Activated CD4-positive, alpha-beta T cell treated with anti-CD3 and anti-CD28 coated beads, Interleukin-2, amount 50 U/mL, for 24 hours (primary cell): Measurements from ENCODE around the gene CBFA2T3.

Experiments
- DNase-seq, 2 donors: peaks; one replicate each; pipeline ENCODE4 v3.0.0-alpha.2; 2020; ENCODE audit warnings: low read depth in 1 of 2, low spot score in 1 of 2

CBFA2T3 gene

DNA sequence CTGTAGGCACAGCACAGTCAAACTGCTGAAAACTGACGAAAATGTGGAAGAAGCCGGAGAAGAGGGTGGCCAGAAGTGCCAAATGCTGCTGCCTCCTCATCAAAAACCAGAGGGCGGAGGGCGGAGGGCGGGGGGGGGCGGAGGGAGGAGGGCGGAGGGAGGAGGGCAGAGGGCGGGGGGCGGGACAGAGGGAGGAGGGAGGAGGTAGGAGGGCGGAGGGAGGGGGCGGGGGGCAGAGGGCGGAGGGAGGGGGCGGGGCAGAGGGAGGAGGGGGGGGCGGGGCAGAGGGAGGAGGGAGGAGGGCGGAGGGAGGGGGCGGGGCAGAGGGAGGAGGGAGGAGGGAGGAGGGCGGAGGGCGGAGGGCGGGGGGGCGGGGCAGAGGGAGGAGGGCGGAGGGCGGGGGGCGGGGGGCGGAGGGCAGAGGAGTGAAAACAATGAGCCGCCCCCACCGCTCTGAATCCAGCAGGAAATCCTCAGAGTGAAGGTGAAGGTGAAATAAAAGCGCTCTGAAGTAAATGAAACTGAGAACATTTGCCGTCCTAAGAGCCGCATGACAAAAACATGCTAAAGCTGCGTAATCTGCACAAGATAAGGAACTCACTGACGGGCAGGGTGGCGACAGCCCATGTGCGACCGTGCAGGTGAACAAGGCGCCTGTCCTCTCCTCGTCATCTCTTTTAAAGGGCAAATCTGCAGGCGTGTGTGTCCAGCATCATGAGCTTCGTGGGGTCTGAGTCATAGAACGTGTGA, 22.6 kb upstream of the CBFA2T3 start:
- DNase-seq: peak in 1 of 2 donors; percentile 11

DNA sequence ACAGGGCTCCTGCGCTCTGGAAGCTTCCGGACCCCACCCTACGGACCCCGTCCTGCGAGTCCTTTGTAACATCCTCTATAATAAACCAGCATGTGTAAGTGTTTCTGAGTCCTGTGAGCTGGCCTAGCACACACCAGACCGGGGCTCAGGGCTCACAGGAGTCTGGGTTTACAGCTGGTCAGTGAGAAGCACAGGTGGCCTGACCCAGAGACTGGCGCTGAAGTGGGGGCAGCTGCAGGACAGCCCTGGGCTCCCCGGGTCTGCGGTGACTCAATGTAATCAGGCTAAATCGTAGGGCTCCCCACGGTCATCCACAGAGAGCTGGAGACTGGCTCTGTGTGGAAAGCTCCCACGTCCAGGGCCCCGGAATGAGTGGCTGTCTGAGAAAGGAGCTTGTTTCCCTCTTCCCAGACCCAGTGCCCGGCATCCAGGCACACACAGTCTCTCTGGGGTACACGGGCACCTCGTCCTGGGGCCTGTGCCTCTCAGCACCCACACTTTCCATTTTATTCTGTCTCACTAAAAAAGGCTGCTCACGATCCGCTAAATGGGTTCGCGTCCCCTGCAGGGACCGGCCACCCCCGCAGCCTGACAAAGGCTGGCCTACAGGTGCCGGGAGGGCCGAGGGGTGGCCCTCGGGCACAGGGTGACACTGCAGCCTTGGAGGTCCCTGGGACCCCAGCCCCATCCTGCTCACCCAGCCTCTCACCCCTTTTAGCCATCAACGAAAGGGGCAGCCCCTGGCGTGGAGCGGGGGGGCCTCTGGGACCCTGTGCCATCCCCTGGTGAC, 18.9 kb upstream of the CBFA2T3 start:
- no peak for DNase-seq

DNA sequence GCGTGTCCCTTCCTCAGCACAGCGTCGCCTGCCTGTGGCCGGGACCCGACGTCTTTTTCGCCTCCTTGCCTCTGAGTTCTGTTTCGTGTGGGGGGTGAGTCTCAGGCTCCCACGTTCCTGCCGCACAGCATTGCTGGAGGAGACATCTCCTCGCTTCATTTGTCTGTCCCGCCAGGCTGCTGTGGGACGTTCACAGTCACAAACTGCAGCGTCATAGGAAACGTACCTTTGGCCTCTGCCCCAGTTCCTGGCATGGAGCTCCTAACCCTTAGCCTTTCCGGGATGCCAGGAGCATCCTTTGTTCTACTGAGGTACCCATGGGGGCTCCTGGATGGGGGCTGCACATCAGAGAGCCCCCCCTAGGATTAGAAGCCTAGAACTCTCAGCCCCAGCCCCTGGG, 18.2 kb upstream of the CBFA2T3 start:
- no peak for DNase-seq

DNA sequence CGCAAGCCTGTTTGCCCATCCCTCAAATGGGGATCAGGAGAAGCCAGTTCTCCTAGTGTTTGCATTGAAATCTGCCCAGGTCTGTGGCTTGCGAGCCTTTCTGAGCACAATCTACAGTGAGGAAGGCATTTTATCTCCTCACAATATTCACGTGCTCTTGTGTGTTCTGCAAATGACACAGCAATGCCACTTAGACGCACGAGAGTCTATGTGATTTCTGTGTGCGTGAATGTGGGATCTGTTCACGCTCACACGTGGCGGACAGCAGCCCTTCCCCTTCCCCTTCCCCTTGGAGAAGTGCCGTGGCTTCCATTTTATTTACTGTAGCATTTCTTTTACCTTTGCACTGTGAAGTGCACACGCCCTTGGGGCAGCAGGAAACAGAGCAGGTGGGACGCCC, 17.7 kb upstream of the CBFA2T3 start:
- DNase-seq: no peak

DNA sequence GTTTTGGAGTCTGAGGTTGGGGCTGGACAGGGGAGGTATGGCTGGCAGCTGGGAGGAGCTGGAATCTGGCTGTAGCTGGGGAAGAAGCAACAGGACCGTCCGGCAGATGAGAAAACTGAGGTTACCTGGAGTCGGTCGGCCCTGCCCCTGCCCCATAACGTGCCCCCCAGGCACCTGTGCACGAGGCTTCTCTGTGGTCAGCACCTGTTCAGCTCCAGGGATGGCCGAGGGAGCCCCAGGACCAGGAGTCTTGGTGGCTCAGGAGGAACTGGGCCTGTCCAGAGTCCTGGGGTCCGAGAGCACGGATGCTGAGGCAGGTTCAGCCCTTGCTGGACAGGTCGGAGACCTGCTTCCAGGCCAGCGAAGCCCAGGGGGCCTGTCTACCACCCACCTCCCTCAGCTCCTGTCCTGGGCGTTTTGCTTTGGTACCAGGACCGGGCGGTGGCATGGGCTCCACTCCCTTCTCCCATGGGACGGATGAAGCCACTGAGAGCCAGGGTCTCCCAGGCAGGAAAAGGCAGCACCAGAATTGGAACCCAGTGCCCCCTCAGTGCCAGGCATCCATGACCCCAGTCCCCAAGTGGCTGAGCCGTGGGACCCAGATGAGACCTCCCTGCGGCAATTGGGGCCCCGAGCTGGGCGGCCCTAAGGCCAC, 17.1 kb upstream of the CBFA2T3 start:
- DNase-seq: no peak

DNA sequence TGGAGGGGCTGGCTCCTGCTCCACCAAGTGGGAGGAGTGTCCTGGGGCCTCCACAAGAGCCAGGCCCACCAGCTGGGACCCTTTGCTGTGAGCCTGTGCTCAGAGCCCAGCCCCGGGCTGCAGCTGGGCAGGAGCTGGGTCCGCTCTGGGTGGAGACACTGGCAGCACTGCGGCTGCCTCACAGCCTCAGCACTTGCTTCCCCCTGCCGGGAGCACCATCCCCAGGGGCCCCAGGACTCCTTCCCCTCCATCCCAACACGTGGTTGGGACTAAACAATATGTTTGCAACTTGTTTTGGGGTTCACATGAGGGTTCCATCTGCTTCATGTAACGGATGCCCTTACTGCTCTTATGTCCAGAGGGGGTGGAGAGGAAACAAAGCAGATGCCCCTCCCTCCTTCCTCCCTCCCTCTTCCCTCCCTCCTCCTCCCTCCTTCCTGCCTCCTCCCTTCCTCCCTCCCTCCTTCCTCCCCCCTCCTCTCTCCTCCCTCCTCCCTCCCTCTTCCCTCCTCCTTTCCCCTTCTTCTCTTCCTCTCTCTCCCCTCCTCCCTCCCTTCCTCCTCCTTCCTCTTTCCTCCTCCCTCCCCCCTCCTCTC, 16.3 kb upstream of the CBFA2T3 start:
- no peak for DNase-seq

DNA sequence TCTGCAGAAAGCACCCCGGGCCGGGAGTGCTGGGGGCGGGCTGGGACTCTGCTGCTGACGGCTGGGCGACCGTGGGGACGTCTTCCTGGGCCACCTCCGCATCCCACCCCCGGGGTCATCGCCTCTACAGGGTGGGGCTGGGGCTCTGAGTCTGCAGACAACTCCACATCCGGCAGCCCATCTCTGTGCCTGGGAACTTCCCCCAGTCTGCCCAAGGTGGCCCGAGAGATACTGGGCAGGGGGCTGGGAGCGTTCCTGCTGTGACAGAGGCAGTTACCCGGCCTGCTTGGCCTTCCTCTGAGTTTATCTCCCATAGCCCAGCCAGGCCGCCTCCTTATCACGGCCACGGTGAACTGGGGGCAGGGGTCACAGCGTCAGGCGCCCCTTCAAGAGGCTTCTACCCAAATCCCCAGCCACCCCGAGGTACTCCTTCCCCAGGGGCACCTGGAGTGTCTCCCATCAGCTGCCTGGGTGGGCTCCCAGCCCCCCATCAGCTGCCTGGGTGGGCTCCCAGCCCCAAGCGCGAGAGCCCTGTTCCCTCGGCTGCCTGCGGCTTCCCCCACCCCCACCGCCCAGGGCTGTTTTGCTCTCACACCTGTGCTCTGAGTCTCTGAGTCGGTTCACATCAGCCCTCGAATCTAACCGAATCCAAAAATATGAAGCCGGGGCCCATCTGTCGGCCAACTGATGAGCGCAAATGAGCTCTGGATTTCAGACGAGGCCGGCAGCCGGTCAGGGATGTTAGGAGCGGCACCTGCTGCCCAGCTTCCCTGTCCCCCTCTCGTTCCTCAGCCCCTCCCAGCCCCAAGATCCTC, 15.6 kb upstream of the CBFA2T3 start:
- DNase-seq: no peak

DNA sequence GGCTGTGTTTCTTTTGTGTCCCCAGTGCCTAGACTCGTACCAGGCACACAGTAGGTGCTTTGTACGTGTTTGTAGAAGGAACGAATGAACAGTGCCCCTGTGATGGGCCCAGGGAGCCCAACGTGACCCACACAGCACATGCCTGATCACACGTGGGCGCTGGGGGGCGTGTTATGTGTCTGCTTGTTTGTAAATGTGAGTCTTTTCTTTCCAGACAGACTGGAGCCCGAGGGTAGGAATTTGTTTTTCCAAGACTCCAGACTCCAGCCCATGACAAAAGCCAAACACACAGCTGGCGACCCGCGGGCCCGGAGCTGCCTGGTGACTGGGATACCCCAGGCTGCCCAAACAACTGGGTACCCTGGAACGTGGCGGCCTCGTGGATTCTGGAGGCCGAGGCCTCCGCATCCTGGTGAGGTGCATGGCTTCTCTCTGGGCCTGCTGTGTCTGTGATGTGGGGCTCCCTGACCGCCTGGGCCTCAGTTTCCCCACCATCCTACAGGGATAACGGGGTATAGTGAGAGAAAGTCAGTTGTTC, 14.9 kb upstream of the CBFA2T3 start:
- DNase-seq: no peak

DNA sequence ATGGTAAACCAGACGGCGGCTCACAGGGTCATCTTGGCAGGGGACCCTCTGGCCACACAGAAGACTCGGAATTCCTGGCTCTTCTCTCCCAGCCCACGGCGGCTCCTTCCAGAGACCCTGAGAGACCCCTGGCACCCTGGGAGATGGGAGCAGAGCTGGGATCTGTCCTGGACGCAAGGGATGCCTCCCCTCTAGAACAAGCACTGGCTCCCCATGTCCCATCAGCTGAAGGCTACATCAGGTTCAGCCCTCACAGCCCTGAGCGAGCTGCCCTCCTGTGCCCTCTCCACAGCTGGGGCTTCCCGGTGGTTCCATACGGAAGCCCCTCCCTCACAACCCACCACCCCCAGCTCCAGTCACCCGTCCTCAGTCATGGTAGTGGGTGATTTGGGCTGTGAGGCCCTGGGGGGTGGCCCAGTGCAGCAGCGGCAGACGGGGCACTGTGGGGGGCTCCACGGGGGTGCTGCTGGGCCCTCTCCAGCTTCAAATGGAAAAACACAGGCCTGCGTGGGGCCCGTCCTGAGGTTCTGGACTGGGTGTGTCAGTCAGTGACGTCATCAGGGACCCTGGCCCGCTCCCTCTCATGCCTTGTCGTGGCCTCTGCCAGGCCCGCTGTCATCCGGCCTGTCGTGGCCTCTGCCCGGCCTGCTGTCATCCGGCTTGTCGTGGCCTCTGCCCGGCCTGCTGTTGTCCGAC, 13.0 kb upstream of the CBFA2T3 start:
- no peak for DNase-seq

DNA sequence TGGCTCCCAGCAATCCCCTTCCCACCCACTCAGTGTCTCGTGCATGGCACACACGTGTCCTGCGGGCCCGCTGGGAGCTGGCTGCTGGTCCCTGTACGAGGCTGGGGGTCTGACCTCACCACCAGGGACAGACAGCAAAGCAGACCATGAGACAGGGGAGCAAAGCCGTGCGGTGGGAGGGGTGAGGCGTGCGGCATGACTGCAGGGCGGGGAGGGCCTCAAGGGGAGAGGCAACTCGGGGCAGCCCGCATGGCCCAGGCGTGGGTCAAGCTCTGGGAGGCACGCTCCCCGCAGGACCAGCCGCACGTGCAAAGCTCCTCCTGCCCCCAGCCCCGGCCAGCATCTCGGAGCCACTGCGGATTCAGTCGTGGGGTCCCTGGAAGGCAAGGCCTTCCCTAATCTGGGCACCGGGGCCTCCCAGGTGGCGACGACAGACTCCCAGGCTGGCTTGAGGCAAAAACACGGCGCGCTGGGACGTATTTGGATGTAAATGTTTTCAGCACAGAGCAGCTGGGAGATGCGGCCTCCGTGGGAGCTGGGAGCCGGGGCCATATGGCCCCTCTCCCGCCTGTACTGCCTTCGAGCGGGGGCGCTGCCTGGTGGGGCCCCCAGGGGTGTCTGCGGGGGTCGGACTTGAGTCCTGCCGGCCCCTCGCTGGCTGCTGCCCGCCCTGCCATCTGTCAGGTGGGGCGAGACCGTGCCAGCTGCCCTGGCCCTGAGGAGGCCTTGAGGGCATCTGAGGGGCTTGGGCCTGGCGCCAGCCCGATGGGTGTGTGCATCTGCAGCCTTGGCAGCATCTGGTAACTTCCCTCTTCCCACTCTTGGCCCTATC, 12.2 kb upstream of the CBFA2T3 start:
- no peak for DNase-seq

DNA sequence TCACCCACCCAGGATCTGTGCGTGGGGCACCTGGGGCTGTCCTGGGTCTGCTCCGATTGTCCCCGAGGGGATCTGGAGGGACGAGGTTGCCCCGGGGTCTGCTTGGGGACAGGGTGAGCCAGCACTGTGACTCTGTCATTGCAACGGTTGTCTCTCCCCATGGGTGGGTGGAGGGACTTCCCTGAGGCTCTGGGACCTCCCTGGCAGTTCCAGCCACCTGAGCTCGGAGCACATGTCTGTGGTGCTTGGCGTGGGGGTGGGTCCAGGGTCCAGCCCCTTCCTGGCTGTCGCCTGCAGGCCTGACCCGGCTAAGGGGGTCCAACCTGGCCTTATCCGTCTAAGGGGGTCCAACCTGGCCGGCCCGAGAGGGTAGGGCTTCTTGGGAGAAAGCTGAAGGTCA, 8.5 kb upstream of the CBFA2T3 start:
- no peak for DNase-seq

DNA sequence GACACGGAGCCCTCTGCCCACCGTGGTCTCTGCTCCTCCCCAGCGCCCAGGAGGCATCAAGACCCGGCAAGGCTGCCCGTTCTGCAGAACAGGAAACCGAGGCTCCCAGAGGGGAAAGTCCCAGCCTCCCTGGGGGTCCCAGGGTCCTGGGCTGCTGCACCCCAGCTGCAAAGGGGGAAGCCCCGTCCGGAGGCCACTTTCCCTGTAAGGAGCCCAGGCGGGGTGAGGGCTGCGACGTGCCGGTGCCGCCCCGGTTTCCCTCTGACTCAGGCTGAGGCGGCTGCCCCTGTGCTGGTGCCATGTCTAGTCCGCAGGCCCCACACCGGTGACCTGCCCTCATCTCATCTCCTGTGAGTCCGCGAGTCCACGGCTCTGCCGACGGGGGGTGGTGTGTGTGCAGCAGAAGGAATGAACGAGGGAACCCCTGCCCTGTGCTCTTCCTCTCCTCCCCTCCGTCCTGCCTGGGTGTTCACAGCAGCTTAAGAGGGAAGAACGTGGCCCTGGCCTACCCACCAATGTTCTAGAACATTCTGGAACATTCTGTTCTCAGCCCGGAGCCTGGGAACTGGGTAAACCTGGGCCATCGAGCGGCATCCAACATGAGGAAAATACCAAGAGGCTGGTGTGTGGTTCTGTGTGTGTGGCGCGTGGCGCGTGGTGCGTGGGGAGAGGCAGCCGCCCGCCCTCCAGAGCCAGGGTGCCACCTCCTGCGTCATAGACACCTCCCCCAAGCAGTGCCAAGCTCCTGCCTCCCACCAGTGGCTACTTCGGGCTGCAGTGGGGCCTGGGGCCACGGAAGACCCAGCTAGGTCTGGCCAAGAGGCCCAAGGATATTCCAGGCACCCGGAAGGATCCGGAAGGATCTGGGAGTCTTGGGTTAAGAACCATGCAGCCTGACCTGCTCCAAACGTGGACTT, 7.0 kb upstream of the CBFA2T3 start:
- no peak for DNase-seq

DNA sequence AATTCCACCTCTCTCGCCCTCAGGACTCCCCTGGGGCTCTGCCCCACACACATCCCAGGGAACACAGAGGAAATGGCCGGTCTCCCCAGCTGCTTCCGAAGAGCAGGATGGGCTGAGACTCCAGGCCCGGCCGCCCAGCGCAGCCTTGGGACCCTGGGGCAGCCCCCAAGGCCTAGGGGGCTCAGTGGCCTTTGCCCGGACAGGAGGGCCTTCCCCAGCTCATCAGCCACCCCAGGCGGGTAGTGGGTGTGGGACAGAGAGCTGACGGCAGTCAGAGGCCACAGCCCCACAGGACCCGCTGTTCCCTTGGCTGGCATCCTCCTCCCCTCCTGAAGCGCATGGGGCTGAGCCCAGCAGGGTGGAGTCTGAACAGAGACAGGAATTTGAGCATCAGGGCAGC, 6.2 kb upstream of the CBFA2T3 start:
- DNase-seq: no peak

DNA sequence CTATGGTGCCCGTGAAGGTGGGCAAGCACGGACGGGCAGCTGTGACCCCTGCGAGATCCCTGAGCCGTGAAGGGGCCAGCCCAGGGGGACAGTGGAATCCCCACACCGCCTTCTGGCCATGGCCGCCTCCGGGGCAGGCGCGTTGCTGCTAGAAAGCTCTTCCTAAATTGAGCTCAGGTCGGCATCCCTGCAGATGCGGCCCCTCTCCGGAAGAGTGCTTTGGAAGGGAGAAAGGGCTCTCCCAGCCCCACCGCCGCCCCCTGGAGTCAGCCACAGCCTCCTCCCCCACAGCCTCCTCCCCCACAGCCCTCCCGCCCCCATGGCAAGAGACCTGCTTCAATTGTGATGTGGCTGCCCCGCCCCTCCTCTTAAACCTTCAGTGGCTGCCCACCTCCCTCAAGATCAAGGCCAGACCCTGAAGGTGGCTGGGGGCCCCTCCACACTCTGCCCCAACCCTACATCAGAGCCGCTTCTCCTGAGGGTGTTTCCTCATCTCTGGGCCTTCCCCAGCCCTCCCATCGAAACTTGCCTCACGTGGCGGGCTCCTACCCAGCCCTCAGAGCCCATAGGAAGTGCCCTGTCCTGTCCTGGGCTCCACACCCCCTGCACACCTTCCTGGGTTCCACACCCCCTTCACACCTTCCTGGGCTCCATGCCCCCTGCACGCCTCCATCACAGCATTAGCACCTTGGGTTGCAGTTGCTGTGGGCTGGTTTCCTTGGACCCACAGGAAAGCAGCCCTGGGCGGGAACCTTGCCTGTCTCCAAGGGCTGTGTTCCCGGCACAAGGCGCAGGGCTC, 5.5 kb upstream of the CBFA2T3 start:
- DNase-seq: no peak

DNA sequence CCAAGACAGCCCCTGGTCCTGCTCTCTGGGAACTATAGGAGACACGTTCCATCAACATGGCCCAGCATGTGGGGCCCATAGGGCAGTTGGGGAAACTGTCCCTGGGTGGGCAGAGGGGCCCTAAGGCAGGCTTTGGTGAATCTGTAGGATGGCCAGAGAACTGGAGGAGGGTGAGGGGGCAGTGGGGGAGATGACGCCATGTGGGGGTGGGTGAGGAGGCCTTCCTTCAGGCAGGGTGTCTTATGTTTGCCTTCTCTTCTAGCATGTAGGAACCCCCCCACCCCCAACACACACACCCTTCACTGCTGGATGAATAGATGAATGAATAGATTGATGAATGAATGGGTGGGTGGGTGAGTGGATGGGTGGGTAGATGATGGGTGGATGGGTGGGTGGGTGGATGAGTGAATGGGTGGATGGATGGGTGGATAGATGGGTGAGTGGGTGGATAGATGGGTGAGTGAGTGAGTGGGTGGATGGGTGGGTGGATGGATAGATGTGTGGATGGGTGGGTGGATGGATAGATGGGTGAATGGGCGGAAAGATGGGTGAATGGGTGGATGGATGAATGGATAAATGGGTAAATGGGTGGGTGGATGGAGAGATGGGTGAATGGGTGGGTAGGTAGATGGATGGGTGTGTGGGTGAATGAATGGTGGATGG, 2.5 kb upstream of the CBFA2T3 start:
- no peak for DNase-seq

DNA sequence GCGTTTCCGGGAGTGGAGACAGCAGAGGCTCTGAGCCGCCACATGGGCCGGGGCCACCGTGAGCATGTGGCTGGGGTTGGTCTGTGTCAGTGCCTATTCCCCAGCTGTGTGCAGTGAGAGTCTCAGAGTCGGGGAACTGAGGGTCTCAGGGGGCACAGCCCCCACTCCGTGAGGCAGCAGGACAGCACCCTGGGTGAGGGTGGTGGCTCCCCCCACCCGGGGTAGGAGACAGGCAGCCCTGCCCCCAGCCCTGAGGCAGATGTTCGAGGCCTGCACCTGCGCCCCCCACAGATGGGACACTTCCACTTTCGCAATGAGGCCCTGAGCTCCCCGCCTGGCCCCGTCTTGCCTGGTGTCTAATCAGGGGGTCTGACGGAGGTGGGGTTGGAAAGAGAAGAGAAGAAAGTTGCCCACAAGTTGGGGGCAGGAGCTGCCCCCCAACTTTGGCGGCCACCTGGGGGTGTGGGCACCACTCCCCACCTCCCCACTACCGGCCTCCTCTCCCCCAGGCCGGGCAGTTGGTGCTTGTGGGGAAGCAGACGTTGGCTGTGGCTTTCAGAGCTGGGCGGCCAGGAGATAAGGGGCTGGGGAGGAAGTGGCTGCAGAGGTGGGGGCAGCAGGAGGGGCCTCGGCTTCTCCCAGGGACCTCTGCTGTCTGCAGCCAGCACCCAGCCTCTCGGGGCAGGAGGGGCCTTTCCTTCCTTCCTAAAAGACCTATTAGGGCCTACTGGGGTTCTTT, 1.8 kb upstream of the CBFA2T3 start:
- no peak for DNase-seq
